ENCODE data around the gene AHDC1.

The AHDC1 gene

GRCh38 chr1:27531959-27532685 is 71.8 kb downstream of the AHDC1 start:
- TF ChIP-seq, protein P1, sequence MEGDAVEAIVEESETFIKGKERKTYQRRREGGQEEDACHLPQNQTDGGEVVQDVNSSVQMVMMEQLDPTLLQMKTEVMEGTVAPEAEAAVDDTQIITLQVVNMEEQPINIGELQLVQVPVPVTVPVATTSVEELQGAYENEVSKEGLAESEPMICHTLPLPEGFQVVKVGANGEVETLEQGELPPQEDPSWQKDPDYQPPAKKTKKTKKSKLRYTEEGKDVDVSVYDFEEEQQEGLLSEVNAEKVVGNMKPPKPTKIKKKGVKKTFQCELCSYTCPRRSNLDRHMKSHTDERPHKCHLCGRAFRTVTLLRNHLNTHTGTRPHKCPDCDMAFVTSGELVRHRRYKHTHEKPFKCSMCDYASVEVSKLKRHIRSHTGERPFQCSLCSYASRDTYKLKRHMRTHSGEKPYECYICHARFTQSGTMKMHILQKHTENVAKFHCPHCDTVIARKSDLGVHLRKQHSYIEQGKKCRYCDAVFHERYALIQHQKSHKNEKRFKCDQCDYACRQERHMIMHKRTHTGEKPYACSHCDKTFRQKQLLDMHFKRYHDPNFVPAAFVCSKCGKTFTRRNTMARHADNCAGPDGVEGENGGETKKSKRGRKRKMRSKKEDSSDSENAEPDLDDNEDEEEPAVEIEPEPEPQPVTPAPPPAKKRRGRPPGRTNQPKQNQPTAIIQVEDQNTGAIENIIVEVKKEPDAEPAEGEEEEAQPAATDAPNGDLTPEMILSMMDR (IDR thresholded peaks at IDR 0.05; ENCODE audit: insufficient read depth, low read length, missing control alignments) = no peak
- H3K4me3 ChIP-seq (ENCODE audit: low read depth, low read length) = no peak overlapping the region
- ChIA-PET POLR2A (no interaction called here), CTCF (interaction anchor here (17.6 kb wide), 1 partner anchor 22 kb away, joined by 220 read pairs; no protein-coding TSS in a partner anchor)
- no peak for DNase-seq (ENCODE audit: low read depth, low spot score)

DNA sequence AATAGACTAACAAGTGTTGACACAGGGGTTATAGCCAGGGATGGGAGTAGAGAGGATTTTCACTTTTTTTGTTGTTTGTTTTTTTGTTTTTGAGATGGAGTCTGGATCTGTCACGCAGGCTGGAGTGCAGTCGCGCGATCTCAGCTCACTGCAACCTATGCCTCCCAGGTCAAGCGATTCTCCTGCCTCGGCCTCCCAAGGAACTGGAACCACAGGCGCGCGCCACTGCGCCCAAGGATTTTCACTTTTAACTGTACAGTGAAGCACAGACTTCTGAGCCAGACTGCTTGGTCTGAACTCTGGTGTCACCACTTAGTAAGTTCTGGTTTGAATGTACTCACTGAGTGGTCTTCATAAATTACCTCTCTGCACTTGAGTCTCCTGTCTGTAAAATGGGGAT is 73.8 kb downstream of the AHDC1 start:
- TF ChIP-seq, protein P1 (IDR thresholded peaks at IDR 0.05; ENCODE audit: insufficient read depth, low read length, missing control alignments) = no peak
- ChIA-PET POLR2A (interaction anchor here (0.6 kb wide), 1 partner anchor 116 kb away, joined by 3 read pairs; no protein-coding TSS in a partner anchor), CTCF (interaction anchor here (1.3 to 1.7 kb wide), 3 partner anchors 27 to 75 kb away, joined by 3 to 6 read pairs (median 4); no protein-coding TSS in a partner anchor)
- no peak overlapping the region for H3K4me3 ChIP-seq (ENCODE audit: low read depth, low read length)
- no peak for DNase-seq (ENCODE audit: low read depth, low spot score)

- TF ChIP-seq, protein P1 (IDR thresholded peaks at IDR 0.05; ENCODE audit: insufficient read depth, low read length, missing control alignments) = no peak
- H3K4me3 ChIP-seq (ENCODE audit: low read depth, low read length) = no peak overlapping the region
- ChIA-PET POLR2A (no interaction called here), CTCF (interaction anchor here (1.3 to 1.7 kb wide), 3 partner anchors 27 to 76 kb away, joined by 3 to 6 read pairs (median 4); no protein-coding TSS in a partner anchor)
- no peak for DNase-seq (ENCODE audit: low read depth, low spot score)
These were observed 74.3 kb downstream of the AHDC1 start for GRCh38 chr1:27529704-27530018.

- ChIA-PET CTCF (interaction anchor here (1.3 to 1.7 kb wide), 3 partner anchors 28 to 77 kb away, joined by 3 to 6 read pairs (median 4); no protein-coding TSS in a partner anchor), POLR2A (no interaction called here)
- H3K4me3 ChIP-seq (ENCODE audit: low read depth, low read length) = no peak overlapping the region
- TF ChIP-seq, protein P1 (IDR thresholded peaks at IDR 0.05; ENCODE audit: insufficient read depth, low read length, missing control alignments) = no peak
- no peak for DNase-seq (ENCODE audit: low read depth, low spot score)
These were observed 74.9 kb downstream of the AHDC1 start for GRCh38 chr1:27528818-27529703.

DNA sequence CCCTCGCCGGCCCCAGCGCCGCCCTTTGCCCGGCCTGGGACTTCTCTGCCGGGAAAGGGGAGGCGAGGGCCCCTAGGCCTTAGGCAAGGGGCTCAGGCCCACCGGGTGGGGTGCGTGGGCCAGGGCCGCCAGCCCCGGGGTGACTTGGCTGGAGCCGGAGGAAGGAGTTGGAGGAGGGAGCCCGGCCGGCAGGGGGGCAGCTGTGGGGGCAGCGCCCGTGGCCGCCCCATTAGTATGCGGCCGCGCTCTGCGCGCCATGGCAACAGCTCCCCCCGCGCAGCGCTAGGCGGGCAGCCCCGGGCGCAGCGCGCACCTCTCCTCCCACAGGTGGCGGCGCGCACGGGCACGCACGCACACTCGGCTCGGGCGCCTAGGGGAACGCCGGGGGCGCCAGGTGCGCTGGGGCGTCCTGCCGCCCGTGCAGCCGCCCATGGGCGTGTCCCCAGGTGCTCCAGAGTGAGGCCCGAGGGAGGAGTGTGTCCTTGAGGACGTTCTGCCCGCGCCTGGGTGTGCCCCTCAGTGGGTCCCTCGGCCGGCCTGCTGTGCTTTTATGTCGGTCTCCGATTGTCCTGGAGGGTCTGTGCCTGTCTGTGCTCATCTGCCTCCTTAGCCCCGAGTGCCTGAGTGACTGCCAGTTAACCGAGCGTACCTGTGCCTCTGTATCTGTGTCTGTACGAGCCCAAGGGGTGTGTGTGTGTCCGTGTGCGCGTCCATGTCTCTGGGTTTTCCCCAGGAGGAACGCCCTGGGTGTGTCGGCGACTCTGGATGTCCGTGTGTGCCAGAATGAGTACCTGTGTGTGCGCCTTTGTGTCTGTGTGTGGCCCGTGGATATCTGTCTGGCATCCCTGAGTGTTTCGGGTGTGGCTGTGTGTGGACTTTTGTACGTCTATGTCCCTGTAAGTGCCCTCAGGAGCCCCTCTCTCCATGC is 75.8 kb downstream of the AHDC1 start:
- TF ChIP-seq, protein P1 (IDR thresholded peaks at IDR 0.05; ENCODE audit: insufficient read depth, low read length, missing control alignments) = no peak
- CTCF ChIA-PET = no interaction called here
- no peak for DNase-seq (ENCODE audit: low read depth, low spot score)
- POLR2A ChIA-PET = no interaction called here
- no peak overlapping the region for H3K4me3 ChIP-seq (ENCODE audit: low read depth, low read length)
